Measurements from ENCODE around the gene GDE1. TPM values are rescaled to one million over a fixed set of nuclear protein-coding genes. Genes with fewer than 3 reads are reported as not detected.

The GDE1 gene
- total RNA-seq, 1 donor from 2014 or later: 75.3 TPM

- no peak for ATAC-seq
- Histone ChIP-seq H3K4me3 (no peak overlapping the region), H3K36me3 (peaks cover 52% of the 10 kb centered on the region), H3K4me1 (no peaks in the 10 kb centered on the region), H3K27me3 (no peaks in the 10 kb centered on the region), H3K9me3 (no peaks in the 10 kb centered on the region), H3K27ac (no peak overlapping the region)
- no peak for DNase-seq
- intact Hi-C loops (cut with DNase I): no loop called here
- TF ChIP-seq, protein P1, sequence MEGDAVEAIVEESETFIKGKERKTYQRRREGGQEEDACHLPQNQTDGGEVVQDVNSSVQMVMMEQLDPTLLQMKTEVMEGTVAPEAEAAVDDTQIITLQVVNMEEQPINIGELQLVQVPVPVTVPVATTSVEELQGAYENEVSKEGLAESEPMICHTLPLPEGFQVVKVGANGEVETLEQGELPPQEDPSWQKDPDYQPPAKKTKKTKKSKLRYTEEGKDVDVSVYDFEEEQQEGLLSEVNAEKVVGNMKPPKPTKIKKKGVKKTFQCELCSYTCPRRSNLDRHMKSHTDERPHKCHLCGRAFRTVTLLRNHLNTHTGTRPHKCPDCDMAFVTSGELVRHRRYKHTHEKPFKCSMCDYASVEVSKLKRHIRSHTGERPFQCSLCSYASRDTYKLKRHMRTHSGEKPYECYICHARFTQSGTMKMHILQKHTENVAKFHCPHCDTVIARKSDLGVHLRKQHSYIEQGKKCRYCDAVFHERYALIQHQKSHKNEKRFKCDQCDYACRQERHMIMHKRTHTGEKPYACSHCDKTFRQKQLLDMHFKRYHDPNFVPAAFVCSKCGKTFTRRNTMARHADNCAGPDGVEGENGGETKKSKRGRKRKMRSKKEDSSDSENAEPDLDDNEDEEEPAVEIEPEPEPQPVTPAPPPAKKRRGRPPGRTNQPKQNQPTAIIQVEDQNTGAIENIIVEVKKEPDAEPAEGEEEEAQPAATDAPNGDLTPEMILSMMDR (IDR thresholded peaks at IDR 0.05): no peak
Measured at GRCh38 chr16:19542138-19542821, 20.4 kb upstream of the GDE1 start.

- no peaks in the 10 kb centered on the region for H3K9me3 ChIP-seq
- ATAC-seq (no peak), DNase-seq (no peak)
- H3K4me1 ChIP-seq: no peaks in the 10 kb centered on the region
- H3K27ac ChIP-seq: no peak overlapping the region
- TF ChIP-seq, protein P1 (IDR thresholded peaks at IDR 0.05): no peak
- H3K4me3 ChIP-seq: no peak overlapping the region
- H3K27me3 ChIP-seq: no peaks in the 10 kb centered on the region
- intact Hi-C loops (cut with DNase I): no loop called here
- peaks cover 65% of the 10 kb centered on the region for H3K36me3 ChIP-seq
Measured at GRCh38 chr16:19540241-19540970, 18.5 kb upstream of the GDE1 start.

DNA sequence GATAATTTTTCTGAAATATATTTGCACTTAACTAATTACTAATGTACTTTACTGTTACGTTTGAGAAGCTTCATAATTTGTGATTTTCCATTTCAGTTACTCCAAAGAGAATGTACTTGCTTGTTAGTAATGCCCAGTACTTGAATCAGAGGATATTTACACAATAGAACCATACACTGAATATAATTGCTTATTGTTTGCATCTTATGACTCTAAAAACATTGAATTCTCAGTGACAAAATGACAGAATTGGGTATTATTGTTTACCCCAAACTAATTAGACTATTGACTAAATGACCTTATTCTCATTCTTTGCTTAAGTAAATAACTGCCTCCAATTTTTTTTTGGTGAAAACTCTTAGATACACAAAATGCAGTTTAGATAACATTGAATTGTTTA, 10.7 kb upstream of the GDE1 start:
- TF ChIP-seq, protein P1 (IDR thresholded peaks at IDR 0.05): no peak

GRCh38 chr16:19528666-19529065, 6.8 kb upstream of the GDE1 start:
- intact Hi-C loops (cut with DNase I): no loop called here
- DNase-seq (no peak), ATAC-seq (no peak)
- Histone ChIP-seq H3K27me3 (no peaks in the 10 kb centered on the region), H3K36me3 (peaks cover 35% of the 10 kb centered on the region), H3K4me1 (peaks cover 13% of the 10 kb centered on the region), H3K27ac (no peak overlapping the region), H3K4me3 (no peak overlapping the region), H3K9me3 (no peaks in the 10 kb centered on the region)
- TF ChIP-seq, protein P1 (IDR thresholded peaks at IDR 0.05): no peak

More for the DNA sequence above, 10.7 kb upstream of the GDE1 start:
- Histone ChIP-seq H3K36me3 (peaks cover 62% of the 10 kb centered on the region), H3K9me3 (no peaks in the 10 kb centered on the region), H3K27me3 (no peaks in the 10 kb centered on the region), H3K4me3 (no peak overlapping the region), H3K4me1 (no peaks in the 10 kb centered on the region), H3K27ac (no peak overlapping the region)
- DNase-seq (no peak), ATAC-seq (no peak)
- intact Hi-C loops (cut with DNase I): no loop called here

GRCh38 chr16:19527161-19527560, 5.3 kb upstream of the GDE1 start:
- no peaks in the 10 kb centered on the region for H3K9me3 ChIP-seq
- intact Hi-C loops (cut with DNase I): no loop called here
- no peak overlapping the region for H3K4me3 ChIP-seq
- DNase-seq (no peak), ATAC-seq (no peak)
- TF ChIP-seq, protein P1 (IDR thresholded peaks at IDR 0.05): no peak
- peaks cover 13% of the 10 kb centered on the region for H3K4me1 ChIP-seq
- H3K36me3 ChIP-seq: peaks cover 20% of the 10 kb centered on the region
- H3K27me3 ChIP-seq: no peaks in the 10 kb centered on the region
- H3K27ac ChIP-seq: no peak overlapping the region

Measured in upper lobe of right lung (tissue), 1 donor.